GM19193 (cell line): ENCODE data around the gene PIGS.

Experiments
- POLR2A ChIP-seq: IDR thresholded peaks from 4 replicates; pipeline ENCODE4 v1.6.1; 2011; ENCODE audit not compliant: insufficient read depth, insufficient read length; ENCODE audit errors: extremely low read depth

Gene PIGS

GRCh38 chr17:28584434-28584833 lies 13.1 kb upstream of the PIGS start:
- TF ChIP-seq POLR2A, result no peak

GRCh38 chr17:28582513-28582912 lies 11.2 kb upstream of the PIGS start:
- no peak for TF ChIP-seq POLR2A

GRCh38 chr17:28580959-28581358 lies 9.6 kb upstream of the PIGS start:
- TF ChIP-seq POLR2A, result no peak

GRCh38 chr17:28579526-28579925 lies 8.2 kb upstream of the PIGS start:
- TF ChIP-seq POLR2A, result no peak

- no peak for TF ChIP-seq POLR2A
These were observed 7.2 kb upstream of the PIGS start for GRCh38 chr17:28578246-28579195.

- no peak for TF ChIP-seq POLR2A
These were observed 6.1 kb upstream of the PIGS start for GRCh38 chr17:28577466-28577824.

- peak; percentile 77 for TF ChIP-seq POLR2A
These were observed 5.6 kb upstream of the PIGS start, which contains the start of gene ALDOC for GRCh38 chr17:28576758-28577465. Gene ALDOC, minus strand, starts transcription at chr17:28576895. Its CDS starts 1,363 bp downstream, at chr17:28575532.

GRCh38 chr17:28575126-28575795 lies 3.9 kb upstream of the PIGS start:
- TF ChIP-seq POLR2A, result no peak

- no peak for TF ChIP-seq POLR2A
These were observed 3.2 kb upstream of the PIGS start for GRCh38 chr17:28574526-28574925.

- no peak for TF ChIP-seq POLR2A
These were observed 2.7 kb upstream of the PIGS start for GRCh38 chr17:28573966-28574480.

- TF ChIP-seq POLR2A, result no peak
These were observed 2.2 kb upstream of the PIGS start for GRCh38 chr17:28573521-28573920.

- no peak for TF ChIP-seq POLR2A
These were observed 1.7 kb upstream of the PIGS start for GRCh38 chr17:28573040-28573380.

- TF ChIP-seq POLR2A, result no peak
These were observed 1.1 kb upstream of the PIGS start for GRCh38 chr17:28572259-28573039.

GRCh38 chr17:28570716-28571360 lies 486 bp downstream of the PIGS start:
- no peak for TF ChIP-seq POLR2A
